Ovary (tissue), 3 donors: ENCODE results near the gene GPC3.

Experiments
- EP300 ChIP-seq: sonication (generic); formaldehyde crosslinking; IDR thresholded peaks from one replicate; pipeline ENCODE4 v1.6.1; 2017; ENCODE audit warnings: antibody characterized with exemption
- TF ChIP-seq, protein P1 (sequence below), 3 donors: fragments of 450-650 bp in 2 of 3; fragments of 200-600 bp in 1 of 3; IDR thresholded peaks; one replicate each; pipeline versions ENCODE4 v1.5.1 to v1.8.0; 2016 to 2022; ENCODE audit warnings: antibody characterized with exemption in 3 of 3, mild to moderate bottlenecking in 1 of 3
- donor health status: DM: no; HTN: no; CAD: no.

DNA sequence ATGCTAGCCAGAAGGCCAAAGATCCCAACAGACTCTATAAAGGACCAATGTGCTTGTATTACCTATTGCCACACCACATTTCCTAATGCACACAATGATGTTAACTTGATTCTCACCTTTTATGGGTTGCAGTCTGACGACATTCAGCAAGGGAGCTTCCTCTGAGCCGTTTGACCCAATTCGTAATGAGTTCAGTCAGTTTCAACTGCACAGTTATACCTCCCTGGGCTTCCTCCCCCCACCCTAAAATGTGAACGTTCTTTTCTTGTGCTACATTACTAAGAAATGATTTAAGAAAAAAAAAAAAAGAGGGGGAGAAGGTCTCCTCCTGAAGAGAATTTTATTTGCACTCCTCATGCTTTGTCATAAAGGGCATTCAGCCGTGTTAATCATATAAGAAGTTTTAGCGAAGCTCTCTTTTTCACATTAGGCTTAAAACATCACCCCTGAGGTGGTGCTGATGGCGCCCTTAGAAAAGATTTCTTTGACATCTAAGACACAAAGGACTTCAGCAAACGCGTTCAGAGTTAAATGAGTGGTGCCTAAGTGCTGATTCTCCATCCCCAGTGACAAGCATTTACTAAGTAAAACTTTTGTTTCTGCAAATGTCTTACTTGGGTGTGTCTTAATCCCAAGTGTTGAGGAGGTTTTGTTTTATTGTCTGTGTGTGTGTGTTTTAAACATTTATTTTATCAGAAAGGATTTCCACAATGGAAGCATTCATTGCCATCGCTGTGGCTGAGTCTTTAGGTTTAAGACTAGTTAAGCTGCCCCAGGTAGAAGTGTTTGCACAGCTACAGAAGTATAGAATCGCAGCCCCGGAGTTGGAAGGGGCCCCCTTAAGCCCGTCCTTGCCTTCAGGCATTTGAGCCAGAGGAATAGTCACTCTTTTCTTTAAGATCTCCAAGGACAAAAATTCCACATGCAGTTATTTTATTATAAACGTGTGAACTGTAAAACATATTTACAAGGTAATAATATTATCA is 15.2 kb upstream of the GPC3 start:
- TF ChIP-seq EP300, result no peak
- TF ChIP-seq, protein P1, sequence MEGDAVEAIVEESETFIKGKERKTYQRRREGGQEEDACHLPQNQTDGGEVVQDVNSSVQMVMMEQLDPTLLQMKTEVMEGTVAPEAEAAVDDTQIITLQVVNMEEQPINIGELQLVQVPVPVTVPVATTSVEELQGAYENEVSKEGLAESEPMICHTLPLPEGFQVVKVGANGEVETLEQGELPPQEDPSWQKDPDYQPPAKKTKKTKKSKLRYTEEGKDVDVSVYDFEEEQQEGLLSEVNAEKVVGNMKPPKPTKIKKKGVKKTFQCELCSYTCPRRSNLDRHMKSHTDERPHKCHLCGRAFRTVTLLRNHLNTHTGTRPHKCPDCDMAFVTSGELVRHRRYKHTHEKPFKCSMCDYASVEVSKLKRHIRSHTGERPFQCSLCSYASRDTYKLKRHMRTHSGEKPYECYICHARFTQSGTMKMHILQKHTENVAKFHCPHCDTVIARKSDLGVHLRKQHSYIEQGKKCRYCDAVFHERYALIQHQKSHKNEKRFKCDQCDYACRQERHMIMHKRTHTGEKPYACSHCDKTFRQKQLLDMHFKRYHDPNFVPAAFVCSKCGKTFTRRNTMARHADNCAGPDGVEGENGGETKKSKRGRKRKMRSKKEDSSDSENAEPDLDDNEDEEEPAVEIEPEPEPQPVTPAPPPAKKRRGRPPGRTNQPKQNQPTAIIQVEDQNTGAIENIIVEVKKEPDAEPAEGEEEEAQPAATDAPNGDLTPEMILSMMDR (IDR thresholded peaks at IDR 0.05), result no peak
